ENCODE measurements around the gene TK1.
"Not testable (repeated sequence)": the region's sequence is repeated elsewhere in the genome, so short reads cannot be mapped to it uniquely, and the experiment has no call there.

The TK1 gene

DNA sequence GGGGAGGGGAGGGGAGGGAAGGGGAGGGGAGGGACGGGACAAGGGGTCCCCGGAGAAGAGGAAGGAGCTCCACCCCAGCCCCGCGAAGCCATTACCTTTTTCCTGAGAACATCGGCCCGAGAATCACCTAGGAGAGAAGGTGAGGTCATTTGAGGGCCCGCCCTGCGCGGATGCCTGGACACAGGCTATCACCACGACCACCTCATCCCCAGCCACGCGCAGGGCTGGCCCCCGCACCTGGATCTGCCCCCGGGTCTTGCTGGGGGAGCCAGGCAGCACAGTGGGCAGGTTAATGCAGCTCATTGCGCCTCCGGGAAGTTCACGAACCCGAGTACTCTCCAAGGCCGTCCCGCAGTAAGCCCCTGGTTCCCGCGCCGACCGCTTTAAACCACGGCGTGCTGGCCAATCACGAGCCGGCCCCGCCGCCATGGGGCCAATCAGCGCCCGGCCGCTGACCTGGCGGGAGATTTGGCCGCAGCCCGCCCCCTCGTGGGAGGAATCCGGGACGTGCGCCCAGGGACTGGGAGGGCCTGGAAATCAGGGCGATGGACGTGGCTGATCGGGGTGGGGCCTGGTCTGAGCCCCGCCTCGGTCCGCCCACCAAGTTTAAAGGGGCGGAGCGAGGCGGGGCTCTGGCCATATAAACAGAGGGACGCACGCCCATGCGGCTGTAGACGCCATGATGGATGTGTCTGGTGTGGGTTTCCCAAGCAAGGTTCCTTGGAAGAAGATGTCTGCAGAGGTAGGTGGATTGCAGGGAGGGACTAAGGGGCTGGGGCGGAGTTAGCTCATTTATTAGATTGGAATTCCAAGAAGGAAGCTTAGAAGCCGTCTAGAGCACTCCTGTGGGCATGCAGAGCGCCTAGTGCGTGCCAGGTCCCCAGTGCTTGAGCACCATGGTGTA, at the start of gene TK1, which contains the start of gene AFMID:
Gene TK1 (minus strand): TSS at position 361 of the 904 bp plus-strand sequence. CDS start 58 bp downstream, at position 303.
Gene AFMID (plus strand): TSS at position 671 of the 904 bp plus-strand sequence. CDS start 9 bp downstream, at position 680.
- peaks cover 4% of the 10 kb centered on the region; the same call in 1 of the 2 replicates for H3K4me1 ChIP-seq (ENCODE audit: insufficient read depth, low read length)
- H3K27ac ChIP-seq (ENCODE audit: low read length) = peak within 1 kb of the TSS; percentile 34
- H3K4me3 ChIP-seq (ENCODE audit: low read length) = peak within 1 kb of the TSS; percentile 84
- peak within 1 kb of the TSS; percentile 92 for H3K9ac ChIP-seq (ENCODE audit: low read depth, low read length)
- peaks cover 51% of the 10 kb centered on the region for H3K36me3 ChIP-seq (ENCODE audit: insufficient read depth, low read depth, low read length)
- no peaks in the 10 kb centered on the region for H3K9me3 ChIP-seq (ENCODE audit: insufficient read depth, low read depth, low read length)
- no peaks in the 10 kb centered on the region for H3K27me3 ChIP-seq (ENCODE audit: insufficient read depth, low read length)

DNA sequence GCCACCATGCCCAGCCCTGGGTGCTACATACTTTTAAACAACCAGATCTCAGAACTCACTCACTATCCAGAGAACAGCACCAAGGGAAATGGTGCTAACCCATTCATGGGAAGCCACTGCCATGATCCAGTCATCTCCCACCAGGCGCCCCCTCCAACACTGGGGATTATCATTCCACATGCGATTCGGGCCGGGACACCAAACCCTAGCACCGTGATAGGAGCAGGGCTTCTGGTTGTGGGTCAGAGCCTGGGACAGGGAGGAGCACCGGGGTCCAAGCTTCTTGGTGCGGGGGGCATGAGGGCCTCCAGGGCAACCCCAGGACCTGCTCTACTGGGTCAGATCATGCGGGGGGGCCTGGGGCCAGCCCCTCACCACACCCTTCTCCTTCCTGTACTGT, 49.0 kb upstream of the TK1 start:
- Histone ChIP-seq H3K9me3 (ENCODE audit: insufficient read depth, low read depth, low read length) (no peaks in the 10 kb centered on the region), H3K27ac (ENCODE audit: low read length) (no peak overlapping the region), H3K36me3 (ENCODE audit: insufficient read depth, low read depth, low read length) (no peaks in the 10 kb centered on the region), H3K9ac (ENCODE audit: low read depth, low read length) (no peak overlapping the region), H3K27me3 (ENCODE audit: insufficient read depth, low read length) (peaks cover 26% of the 10 kb centered on the region), H3K4me1 (ENCODE audit: insufficient read depth, low read length) (no peaks in the 10 kb centered on the region), H3K4me3 (ENCODE audit: low read length) (no peak overlapping the region)

GRCh38 chr17:78235022-78235421, 48.2 kb upstream of the TK1 start:
- H3K4me3 ChIP-seq (ENCODE audit: low read length); H3K27ac ChIP-seq (ENCODE audit: low read length); H3K4me1 ChIP-seq (ENCODE audit: insufficient read depth, low read length); H3K9ac ChIP-seq (ENCODE audit: low read depth, low read length); H3K9me3 ChIP-seq (ENCODE audit: insufficient read depth, low read depth, low read length); H3K36me3 ChIP-seq (ENCODE audit: insufficient read depth, low read depth, low read length): not testable (repeated sequence)
- H3K27me3 ChIP-seq (ENCODE audit: insufficient read depth, low read length) = peaks cover 35% of the 10 kb centered on the region

DNA sequence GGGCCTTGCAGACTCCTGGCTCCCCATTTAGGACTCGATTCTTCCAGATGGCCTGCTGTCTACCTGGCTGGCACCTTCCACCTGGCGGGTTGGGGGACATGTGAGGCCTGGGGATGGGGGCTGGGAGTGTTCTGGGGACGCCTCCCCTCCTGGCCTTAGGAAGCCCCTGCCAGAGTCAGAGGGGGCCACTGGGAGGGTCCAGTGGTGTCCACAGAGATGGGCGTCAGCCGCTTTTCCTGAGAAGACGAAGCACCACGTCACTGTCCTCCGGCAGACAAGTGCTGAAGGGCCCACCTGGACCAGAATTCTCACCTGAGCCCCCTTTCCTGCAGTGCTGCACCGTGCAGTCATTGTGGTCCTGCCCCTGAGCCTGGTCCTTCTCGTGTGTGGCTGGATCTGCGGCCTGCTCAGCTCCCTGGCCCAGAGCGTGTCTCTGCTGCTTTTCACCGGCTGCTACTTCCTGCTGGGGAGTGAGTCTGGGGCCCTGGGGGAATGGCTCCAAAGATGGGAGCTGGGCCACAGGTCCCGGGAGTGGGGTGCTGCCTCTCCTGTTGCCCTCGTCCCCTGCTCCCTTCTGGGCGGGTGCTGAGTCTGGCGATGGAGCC, 47.5 kb upstream of the TK1 start:
- H3K27ac ChIP-seq (ENCODE audit: low read length) = no peak overlapping the region
- H3K4me3 ChIP-seq (ENCODE audit: low read length) = no peak overlapping the region
- H3K36me3 ChIP-seq (ENCODE audit: insufficient read depth, low read depth, low read length) = no peaks in the 10 kb centered on the region
- no peaks in the 10 kb centered on the region for H3K9me3 ChIP-seq (ENCODE audit: insufficient read depth, low read depth, low read length)
- H3K9ac ChIP-seq (ENCODE audit: low read depth, low read length) = no peak overlapping the region
- peaks cover 38% of the 10 kb centered on the region for H3K27me3 ChIP-seq (ENCODE audit: insufficient read depth, low read length)
- no peaks in the 10 kb centered on the region for H3K4me1 ChIP-seq (ENCODE audit: insufficient read depth, low read length)

- Histone ChIP-seq H3K9ac (ENCODE audit: low read depth, low read length) (no peak overlapping the region), H3K27me3 (ENCODE audit: insufficient read depth, low read length) (peaks cover 38% of the 10 kb centered on the region), H3K4me3 (ENCODE audit: low read length) (no peak overlapping the region), H3K36me3 (ENCODE audit: insufficient read depth, low read depth, low read length) (no peaks in the 10 kb centered on the region), H3K4me1 (ENCODE audit: insufficient read depth, low read length) (no peaks in the 10 kb centered on the region), H3K9me3 (ENCODE audit: insufficient read depth, low read depth, low read length) (no peaks in the 10 kb centered on the region), H3K27ac (ENCODE audit: low read length) (no peak overlapping the region)
Observed at GRCh38 chr17:78233678-78234077, 46.8 kb upstream of the TK1 start.

DNA sequence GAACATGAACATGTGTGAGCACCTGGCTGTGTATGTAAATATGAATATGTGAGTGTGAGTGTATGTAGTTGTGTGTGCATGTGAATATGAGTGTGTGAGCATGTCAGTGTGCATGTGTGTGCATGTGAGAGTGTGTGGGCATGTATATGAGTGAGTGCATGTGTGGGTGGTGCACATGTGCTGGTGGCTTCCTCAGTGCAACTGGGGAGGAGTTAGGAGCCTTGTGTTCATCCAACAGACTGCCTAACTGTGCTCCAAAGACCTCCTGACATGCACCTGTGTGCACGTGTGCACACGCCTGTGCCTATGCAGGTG, 46.0 kb upstream of the TK1 start:
- H3K27me3 ChIP-seq (ENCODE audit: insufficient read depth, low read length) = peaks cover 38% of the 10 kb centered on the region
- H3K4me3 ChIP-seq (ENCODE audit: low read length) = no peak overlapping the region
- H3K9ac ChIP-seq (ENCODE audit: low read depth, low read length) = no peak overlapping the region
- no peak overlapping the region for H3K27ac ChIP-seq (ENCODE audit: low read length)
- no peaks in the 10 kb centered on the region for H3K4me1 ChIP-seq (ENCODE audit: insufficient read depth, low read length)
- no peaks in the 10 kb centered on the region for H3K36me3 ChIP-seq (ENCODE audit: insufficient read depth, low read depth, low read length)
- H3K9me3 ChIP-seq (ENCODE audit: insufficient read depth, low read depth, low read length) = no peaks in the 10 kb centered on the region

DNA sequence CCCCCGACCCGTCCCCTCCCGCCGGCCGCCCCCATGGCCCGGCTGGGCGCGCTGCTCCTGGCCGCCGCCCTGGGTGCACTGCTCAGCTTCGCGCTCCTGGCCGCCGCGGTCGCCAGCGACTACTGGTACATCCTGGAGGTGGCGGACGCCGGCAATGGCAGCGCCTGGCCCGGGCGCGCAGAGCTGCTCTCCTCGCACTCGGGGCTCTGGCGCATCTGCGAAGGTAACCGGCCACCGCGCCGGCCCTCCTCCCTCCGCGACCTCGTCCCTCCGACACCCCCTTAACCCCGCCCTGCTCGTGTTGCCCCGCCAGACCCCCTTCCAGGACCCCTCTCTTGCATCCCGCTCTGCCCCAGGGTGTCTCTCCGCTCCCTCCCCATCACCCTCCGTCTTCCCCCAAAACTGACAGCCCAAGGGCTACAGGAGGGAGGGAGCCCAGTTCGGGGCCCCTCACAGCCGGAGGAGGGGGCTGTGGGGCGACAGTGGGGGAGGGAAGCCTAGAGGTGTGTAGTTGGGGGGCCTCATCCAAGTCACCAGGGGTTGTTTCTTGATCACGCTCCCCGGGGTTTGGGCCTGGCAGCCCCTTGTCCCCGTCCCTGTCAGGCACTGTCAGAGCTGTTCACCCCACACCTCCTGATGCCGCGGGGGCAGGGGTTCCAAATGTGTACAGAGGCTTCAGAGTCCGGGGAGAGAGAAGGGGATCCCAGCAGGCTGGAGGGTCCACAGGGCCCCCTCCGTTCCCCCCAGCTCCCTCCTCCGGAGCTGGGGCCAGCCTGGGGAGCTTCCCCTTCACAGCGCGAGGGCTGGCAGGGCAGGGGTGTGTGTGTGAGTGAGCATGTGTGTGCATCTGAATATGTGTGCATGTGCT, 45.4 kb upstream of the TK1 start:
- Histone ChIP-seq H3K4me1 (ENCODE audit: insufficient read depth, low read length) (no peaks in the 10 kb centered on the region), H3K27me3 (ENCODE audit: insufficient read depth, low read length) (peaks cover 38% of the 10 kb centered on the region), H3K36me3 (ENCODE audit: insufficient read depth, low read depth, low read length) (no peaks in the 10 kb centered on the region), H3K4me3 (ENCODE audit: low read length) (peak overlapping the region; percentile 71), H3K27ac (ENCODE audit: low read length) (no peak overlapping the region), H3K9me3 (ENCODE audit: insufficient read depth, low read depth, low read length) (no peaks in the 10 kb centered on the region), H3K9ac (ENCODE audit: low read depth, low read length) (no peak overlapping the region)

GRCh38 chr17:78230996-78231935, 44.4 kb upstream of the TK1 start, which contains the start of gene TMEM235:
TSS of gene TMEM235 (plus strand) at chr17:78231631. CDS start at chr17:78232024, 393 bp downstream.
- H3K36me3 ChIP-seq (ENCODE audit: insufficient read depth, low read depth, low read length) = no peaks in the 10 kb centered on the region
- H3K4me1 ChIP-seq (ENCODE audit: insufficient read depth, low read length) = no peaks in the 10 kb centered on the region
- peak within 1 kb of the TSS; percentile 71 for H3K4me3 ChIP-seq (ENCODE audit: low read length)
- no peaks in the 10 kb centered on the region for H3K9me3 ChIP-seq (ENCODE audit: insufficient read depth, low read depth, low read length)
- H3K9ac ChIP-seq (ENCODE audit: low read depth, low read length) = no peak within 1 kb of the TSS
- H3K27me3 ChIP-seq (ENCODE audit: insufficient read depth, low read length) = peaks cover 38% of the 10 kb centered on the region
- no peak within 1 kb of the TSS for H3K27ac ChIP-seq (ENCODE audit: low read length)

GRCh38 chr17:78230252-78230962, 43.6 kb upstream of the TK1 start:
- Histone ChIP-seq H3K27ac (ENCODE audit: low read length) (no peak overlapping the region), H3K4me1 (ENCODE audit: insufficient read depth, low read length) (no peaks in the 10 kb centered on the region), H3K4me3 (ENCODE audit: low read length) (no peak overlapping the region), H3K9me3 (ENCODE audit: insufficient read depth, low read depth, low read length) (no peaks in the 10 kb centered on the region), H3K36me3 (ENCODE audit: insufficient read depth, low read depth, low read length) (no peaks in the 10 kb centered on the region), H3K27me3 (ENCODE audit: insufficient read depth, low read length) (peaks cover 38% of the 10 kb centered on the region), H3K9ac (ENCODE audit: low read depth, low read length) (no peak overlapping the region)

GRCh38 chr17:78228176-78228575, 41.3 kb upstream of the TK1 start:
- Histone ChIP-seq H3K27me3 (ENCODE audit: insufficient read depth, low read length) (peaks cover 34% of the 10 kb centered on the region), H3K9me3 (ENCODE audit: insufficient read depth, low read depth, low read length) (no peaks in the 10 kb centered on the region), H3K27ac (ENCODE audit: low read length) (no peak overlapping the region), H3K4me3 (ENCODE audit: low read length) (no peak overlapping the region), H3K9ac (ENCODE audit: low read depth, low read length) (no peak overlapping the region), H3K36me3 (ENCODE audit: insufficient read depth, low read depth, low read length) (peaks cover 22% of the 10 kb centered on the region), H3K4me1 (ENCODE audit: insufficient read depth, low read length) (no peaks in the 10 kb centered on the region)

Measured in iPS-20b (cell line).